ENCODE measurements around the gene ZNF280B.

GRCh38 chr22:22486132-22486899 lies 22.2 kb downstream of the ZNF280B start:
- no peak for TF ChIP-seq CTCF (IDR thresholded peaks at IDR 0.05; ENCODE audit: poor library complexity, severe bottlenecking)
- TF ChIP-seq EZH2 (IDR thresholded peaks at IDR 0.05; ENCODE audit: borderline replicate concordance, insufficient read depth, low read length, poor library complexity, severe bottlenecking): no peak
- TF ChIP-seq REST (IDR thresholded peaks at IDR 0.05; ENCODE audit: borderline replicate concordance): no peak
- no peak for TF ChIP-seq RAD21 (conservative IDR thresholded peaks at IDR 0.05)
- TF ChIP-seq POLR2AphosphoS5 (IDR thresholded peaks at IDR 0.05): no peak
- no peak for TF ChIP-seq EP300 (conservative IDR thresholded peaks at IDR 0.05; ENCODE audit: poor library complexity, severe bottlenecking)
- no peak for TF ChIP-seq TAF1 (IDR thresholded peaks at IDR 0.05; ENCODE audit: low read depth)

All from neural cell (in vitro differentiated cells).